Measurements from ENCODE around the gene RFT1.

Gene RFT1

DNA sequence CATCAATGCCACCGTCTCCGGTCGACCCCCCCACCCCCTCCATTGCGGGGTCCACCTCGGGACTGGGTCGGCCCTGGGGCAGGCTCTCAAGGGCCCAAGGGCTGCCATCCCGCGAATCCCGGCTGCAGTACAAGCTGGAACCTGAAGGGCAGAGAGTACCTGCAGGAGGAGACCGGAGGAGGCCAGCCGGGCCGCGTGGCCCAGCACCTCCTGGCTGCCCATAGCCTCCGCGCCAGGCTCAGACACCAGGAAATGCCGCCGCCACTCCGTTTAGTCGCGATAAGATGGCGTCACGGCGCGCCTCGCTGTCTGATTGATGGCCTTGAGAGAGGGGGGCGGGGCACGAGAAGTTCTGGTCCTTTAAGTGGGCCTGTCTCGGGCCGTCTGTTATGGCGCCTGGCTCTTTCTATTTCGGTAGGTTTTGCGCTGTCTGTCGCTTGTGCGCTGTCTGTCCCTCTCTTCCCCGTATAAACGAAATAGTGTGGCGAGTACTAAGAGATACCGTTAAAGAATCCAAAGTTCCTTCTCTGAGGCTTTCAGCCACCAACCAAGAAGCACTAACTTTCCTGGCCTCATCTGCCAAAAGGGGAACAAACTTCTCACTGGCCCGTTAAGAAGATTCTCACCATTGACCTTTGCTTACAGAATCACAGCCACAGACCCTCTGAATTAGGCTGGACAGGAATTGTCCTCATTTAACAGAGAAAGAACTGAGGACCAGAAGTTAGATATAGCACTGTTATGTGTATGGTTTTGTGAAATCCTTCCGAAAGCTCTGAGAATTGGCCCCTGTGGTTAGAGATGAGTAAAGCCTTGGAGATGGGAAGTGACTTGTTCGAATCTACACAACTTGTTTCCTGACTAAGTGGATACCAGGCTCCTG is at the start of gene RFT1:
Gene RFT1, minus strand, starts transcription at position 257 of the 883 bp plus-strand sequence. Its CDS starts 35 bp downstream, at position 222.
- DNase-seq (ENCODE audit: low read depth in 2 of 2) = peak; percentile 93 to 98

- DNase-seq (ENCODE audit: low read depth in 2 of 2) = no peak
Measured at GRCh38 chr3:53179580-53179979, 49.3 kb upstream of the RFT1 start.

DNA sequence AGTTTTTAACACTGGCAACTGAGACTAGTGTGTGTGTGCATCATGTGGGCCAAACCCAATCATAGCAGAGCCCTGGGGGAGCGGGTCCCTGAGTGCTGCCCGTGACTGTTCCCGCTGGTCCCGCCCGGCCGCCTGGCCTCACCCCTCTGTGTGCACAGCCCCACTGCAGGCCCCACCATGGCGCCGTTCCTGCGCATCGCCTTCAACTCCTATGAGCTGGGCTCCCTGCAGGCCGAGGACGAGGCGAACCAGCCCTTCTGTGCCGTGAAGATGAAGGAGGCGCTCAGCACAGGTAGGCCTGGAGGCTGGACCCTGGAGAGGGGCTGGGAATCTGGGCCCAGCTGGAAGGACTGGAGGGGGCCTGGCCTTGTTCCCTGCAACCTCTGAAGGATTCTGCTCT is 48.0 kb upstream of the RFT1 start:
- DNase-seq (ENCODE audit: low read depth in 2 of 2) = no peak

- DNase-seq (ENCODE audit: low read depth in 2 of 2) = no peak
Measured at GRCh38 chr3:53175613-53176540, 45.6 kb upstream of the RFT1 start.

DNA sequence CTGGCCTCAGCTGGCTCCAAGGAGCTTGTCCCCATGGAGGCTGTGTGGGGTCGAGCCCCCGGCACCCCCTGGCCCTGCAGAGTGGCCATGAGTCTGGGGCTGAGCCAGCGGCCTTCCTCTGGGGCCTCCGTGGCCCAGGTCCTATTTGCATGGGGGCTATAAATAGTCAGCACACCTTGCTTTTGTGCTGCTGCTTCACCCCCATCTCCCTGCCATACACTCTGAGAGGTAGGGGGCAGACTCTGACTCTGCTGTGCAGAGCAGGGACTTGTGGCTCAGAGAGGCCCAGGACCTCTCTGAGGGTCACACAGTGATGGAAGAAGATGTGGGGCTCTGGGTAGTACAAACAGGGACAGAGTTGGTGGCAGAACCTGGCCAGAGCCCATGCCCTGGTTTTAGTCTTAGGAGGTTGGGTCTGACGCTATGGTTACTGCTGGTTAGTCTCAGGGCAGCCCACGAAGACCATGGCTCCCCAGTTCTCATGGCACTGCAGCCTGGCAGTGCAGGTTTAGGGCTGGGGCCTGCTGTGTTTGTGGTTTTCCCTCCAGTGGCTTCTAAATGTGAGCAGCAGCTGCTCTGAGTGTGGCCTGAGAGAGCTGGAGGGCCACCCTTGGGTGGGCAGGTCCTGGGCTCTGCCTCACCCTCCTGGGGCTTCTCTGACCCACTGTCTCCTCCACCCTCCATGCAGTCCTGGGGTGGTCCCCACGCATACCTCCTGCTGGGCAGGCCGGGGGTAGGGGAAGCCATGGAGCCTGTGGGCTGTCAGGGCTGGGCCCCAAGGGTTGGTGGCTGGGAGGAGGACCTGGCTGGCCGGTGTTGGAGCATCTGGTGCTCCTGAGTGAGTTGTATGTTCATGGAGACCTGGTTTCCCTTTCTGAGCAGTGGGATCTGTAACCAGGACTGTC is 44.4 kb upstream of the RFT1 start:
- no peak for DNase-seq (ENCODE audit: low read depth in 2 of 2)

GRCh38 chr3:53173107-53173506 is 42.9 kb upstream of the RFT1 start:
- no peak for DNase-seq (ENCODE audit: low read depth in 2 of 2)

- no peak for DNase-seq (ENCODE audit: low read depth in 2 of 2)
Measured at GRCh38 chr3:53171827-53172505, 41.7 kb upstream of the RFT1 start.

DNA sequence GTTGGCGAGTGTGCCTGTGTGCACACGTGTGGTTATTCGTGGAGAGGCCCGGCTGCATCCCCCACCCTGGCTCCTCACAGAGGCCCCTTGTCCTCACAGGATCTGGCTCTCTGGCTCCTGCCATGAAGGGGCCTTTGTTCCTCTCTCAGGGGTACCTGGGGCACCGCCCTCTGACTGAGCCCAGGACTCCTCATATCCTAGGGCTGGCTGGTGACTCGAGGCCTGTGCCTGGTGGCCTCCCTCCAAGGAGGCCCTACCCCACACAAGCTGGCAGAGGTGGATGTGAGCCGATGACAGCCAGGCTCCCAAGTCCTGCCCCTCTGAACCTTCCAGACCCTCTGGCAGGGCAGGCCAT is 40.8 kb upstream of the RFT1 start:
- no peak for DNase-seq (ENCODE audit: low read depth in 2 of 2)

- DNase-seq (ENCODE audit: low read depth in 2 of 2) = no peak
Measured at GRCh38 chr3:53170325-53171063, 40.3 kb upstream of the RFT1 start.

GRCh38 chr3:53169832-53170324 is 39.6 kb upstream of the RFT1 start:
- DNase-seq (ENCODE audit: low read depth in 2 of 2) = no peak

DNA sequence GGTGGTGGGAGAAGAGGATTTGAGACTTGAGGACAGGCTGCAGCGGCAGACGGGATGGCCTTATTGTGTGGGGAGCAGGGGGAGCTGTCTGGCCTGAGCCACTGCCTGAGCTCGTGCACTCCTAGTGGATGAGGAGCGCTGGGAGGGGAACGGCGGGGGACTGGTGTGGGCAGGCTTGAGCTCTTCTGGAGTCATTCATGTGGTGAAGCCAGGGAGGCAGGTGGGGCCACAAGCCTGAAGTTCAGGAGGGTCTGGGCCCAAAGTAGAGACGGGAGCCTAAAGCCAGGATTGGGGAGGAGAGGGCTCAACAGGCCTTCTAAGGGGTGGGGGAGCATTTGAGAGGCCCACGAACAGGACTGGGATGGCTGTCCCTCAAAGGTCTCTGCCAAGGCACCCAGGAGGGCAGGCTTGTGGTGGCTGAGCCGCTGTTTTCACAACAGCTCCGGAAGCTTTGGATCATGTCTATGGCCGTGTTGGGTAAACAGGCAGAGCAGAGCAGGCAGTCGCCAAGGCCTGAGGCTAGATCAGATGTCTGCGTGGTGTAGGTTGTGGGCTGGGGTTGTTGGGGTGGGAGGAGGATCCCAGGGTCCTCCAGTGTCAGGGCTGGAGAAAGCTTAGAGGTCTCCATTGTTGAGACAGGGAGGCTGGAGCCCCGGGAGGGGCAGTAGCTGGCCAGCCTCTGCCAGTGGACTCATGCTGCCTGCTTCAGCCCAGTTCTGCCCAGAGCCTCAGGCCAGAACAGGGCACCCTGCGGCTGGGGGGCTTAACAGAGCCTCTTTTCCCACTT is 39.0 kb upstream of the RFT1 start:
- no peak for DNase-seq (ENCODE audit: low read depth in 2 of 2)

DNA sequence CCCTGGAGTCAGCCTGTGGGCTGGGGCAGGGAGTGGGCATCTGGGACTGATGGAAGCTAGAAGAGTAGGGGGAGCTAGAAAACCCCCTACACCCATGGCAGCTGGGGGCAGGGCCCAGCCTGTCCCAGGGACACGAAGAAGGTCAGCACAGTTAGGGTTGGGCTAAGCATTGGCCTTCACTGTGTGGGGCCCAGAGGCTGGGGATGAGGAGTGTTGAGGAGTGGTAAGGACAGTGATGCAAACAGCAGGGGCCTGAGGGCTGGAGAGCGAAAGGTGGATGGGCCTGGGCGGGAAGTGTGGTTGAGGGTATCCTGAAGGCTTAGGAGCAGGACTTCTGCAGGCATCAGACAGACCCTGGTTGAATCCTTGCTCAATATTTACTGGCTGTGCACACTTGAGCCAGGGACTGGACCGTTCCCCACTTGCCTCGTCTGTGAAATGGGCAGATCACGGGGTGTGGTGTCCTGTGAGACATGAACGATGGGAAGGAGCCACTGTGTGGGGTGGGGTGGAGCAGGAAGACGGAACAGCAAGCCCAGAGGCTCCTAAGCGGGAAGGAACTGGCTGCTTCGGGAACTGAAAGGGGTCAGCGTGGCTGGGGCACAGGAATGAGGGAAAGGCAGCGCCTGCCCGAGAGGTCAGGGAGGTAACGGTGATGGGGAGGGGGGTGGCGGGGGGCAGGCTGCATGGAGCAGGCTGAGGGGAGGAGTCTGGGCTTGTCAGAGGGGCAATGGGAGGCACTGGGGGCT is 38.1 kb upstream of the RFT1 start:
- no peak for DNase-seq (ENCODE audit: low read depth in 2 of 2)

GRCh38 chr3:53167418-53168174 is 37.4 kb upstream of the RFT1 start:
- no peak for DNase-seq (ENCODE audit: low read depth in 2 of 2)

DNA sequence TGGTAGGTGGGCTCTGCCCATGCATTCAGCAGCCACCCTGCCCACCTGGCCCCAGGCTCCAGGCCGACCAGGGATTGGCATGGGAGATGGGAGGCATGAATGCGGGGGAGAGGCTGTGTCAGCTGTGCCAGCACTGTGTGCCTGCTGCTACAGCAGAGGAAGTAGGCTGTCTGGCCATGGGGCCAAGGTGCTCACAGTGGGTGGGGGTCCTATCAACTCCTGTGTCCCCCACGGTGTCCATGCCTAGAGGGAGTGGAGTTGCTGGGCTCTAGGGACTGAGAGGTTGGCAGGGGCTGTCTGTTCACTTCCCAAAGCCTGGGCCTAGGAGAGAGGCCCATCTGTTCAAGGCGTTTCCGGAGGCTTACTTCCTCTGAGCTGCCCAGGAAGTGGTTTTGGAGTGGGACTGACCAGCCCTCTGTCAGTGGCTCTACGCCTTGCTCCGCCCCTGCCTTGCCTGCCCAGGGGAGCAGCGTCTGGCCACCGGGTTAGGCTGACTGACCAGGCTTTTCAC is 36.6 kb upstream of the RFT1 start:
- no peak for DNase-seq (ENCODE audit: low read depth in 2 of 2)

- DNase-seq (ENCODE audit: low read depth in 2 of 2) = no peak
Measured at GRCh38 chr3:53166206-53166605, 36.0 kb upstream of the RFT1 start.

DNA sequence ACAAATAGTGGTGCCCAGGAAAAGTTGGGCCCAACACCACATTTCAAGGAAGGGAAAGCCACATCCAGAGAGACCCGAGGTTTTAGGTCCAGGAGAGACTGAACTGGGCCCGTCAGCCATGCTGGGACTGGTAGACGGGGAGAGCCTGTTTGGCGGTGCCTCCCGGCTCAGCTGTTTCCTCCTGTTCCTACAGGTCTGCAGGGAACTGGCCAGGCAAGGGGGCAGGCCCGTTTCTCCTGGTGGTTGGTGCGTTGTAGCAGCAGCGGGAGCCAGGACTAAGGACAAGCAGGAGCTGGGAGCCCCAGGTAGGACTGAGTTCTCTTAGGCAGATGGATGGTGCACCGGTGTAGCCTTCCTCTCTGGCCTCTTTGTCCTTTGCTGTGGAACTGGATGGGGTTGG is 34.7 kb upstream of the RFT1 start:
- no peak for DNase-seq (ENCODE audit: low read depth in 2 of 2)
